H9 (cell line): ENCODE results near the gene HMGCS1. TPM values are rescaled to one million over a fixed set of nuclear protein-coding genes. Genes with fewer than 3 reads are reported as not detected.

Experiments used
- DNase-seq: peaks from one replicate; pipeline ENCODE4 v3.0.0-alpha.2; 2017
- H2AFZ ChIP-seq: one replicate; pipeline ENCODE4 v1.6.1; 2013; ENCODE audit warnings: mild to moderate bottlenecking, low read length, control low read depth, moderate library complexity
- H2AK5ac ChIP-seq: 2 replicates; pipeline ENCODE4 v1.6.1; 2013; ENCODE audit warnings: low read length, control low read depth, mixed read lengths; ENCODE audit not compliant: insufficient read length
- H2BK120ac ChIP-seq: one replicate; pipeline ENCODE4 v1.6.1; 2013; ENCODE audit warnings: low read depth, mild to moderate bottlenecking, low read length, control low read depth, inconsistent platforms; ENCODE audit not compliant: poor library complexity, severe bottlenecking
- H2BK12ac ChIP-seq: 2 replicates; pipeline ENCODE4 v1.6.1; 2013; ENCODE audit warnings: low read length, control low read depth, mixed read lengths, low read depth; ENCODE audit not compliant: insufficient read length
- H2BK15ac ChIP-seq: 2 replicates; pipeline ENCODE4 v1.6.1; 2013; ENCODE audit warnings: low read depth, low read length, control low read depth
- H2BK20ac ChIP-seq: one replicate; pipeline ENCODE4 v1.6.1; 2013; ENCODE audit warnings: low read depth, mild to moderate bottlenecking, low read length, control low read depth, inconsistent platforms; ENCODE audit not compliant: poor library complexity, severe bottlenecking
- H2BK5ac ChIP-seq: 2 replicates; pipeline ENCODE4 v1.6.1; 2013; ENCODE audit warnings: low read length, control low read depth, mixed read lengths; ENCODE audit not compliant: insufficient read length
- H3K14ac ChIP-seq: 2 replicates; pipeline ENCODE4 v1.6.1; 2013; ENCODE audit warnings: low read length, control low read depth; ENCODE audit not compliant: insufficient read depth
- H3K18ac ChIP-seq: 2 replicates; pipeline ENCODE4 v1.6.1; 2013; ENCODE audit warnings: low read depth, mild to moderate bottlenecking, mixed read lengths, low read length, control low read depth; ENCODE audit not compliant: insufficient read length
- H3K23ac ChIP-seq: 2 replicates; pipeline ENCODE4 v1.6.1; 2013; ENCODE audit warnings: low read length, control low read depth, mixed read lengths, low read depth; ENCODE audit not compliant: insufficient read length
- H3K23me2 ChIP-seq: 2 replicates; pipeline ENCODE4 v1.6.1; 2013; ENCODE audit warnings: low read depth, mild to moderate bottlenecking, mixed read lengths, low read length, control low read depth; ENCODE audit not compliant: insufficient read length, poor library complexity, severe bottlenecking
- H3K27ac ChIP-seq: 2 replicates; pipeline ENCODE4 v1.5.1; 2013; ENCODE audit warnings: low read length, control low read depth, mixed read lengths, low read depth; ENCODE audit not compliant: insufficient read length
- H3K27me3 ChIP-seq: 2 replicates; pipeline ENCODE4 v1.6.1; 2013; ENCODE audit warnings: low read length, control low read depth, inconsistent platforms; ENCODE audit not compliant: insufficient read depth
- H3K4ac ChIP-seq: 2 replicates; pipeline ENCODE4 v1.6.1; 2013; ENCODE audit warnings: low read depth, mild to moderate bottlenecking, control low read depth, inconsistent platforms, low read length, moderate library complexity
- H3K4me1 ChIP-seq: 2 replicates; pipeline ENCODE4 v1.6.1; 2013; ENCODE audit warnings: low read length, control low read depth, inconsistent platforms; ENCODE audit not compliant: insufficient read depth
- H3K4me2 ChIP-seq: 2 replicates; pipeline ENCODE4 v1.6.1; 2013; ENCODE audit warnings: low read length, control low read depth, mixed read lengths; ENCODE audit not compliant: insufficient read length, insufficient read depth
- H3K56ac ChIP-seq: 2 replicates; pipeline ENCODE4 v1.6.1; 2013; ENCODE audit warnings: low read depth, mild to moderate bottlenecking, mixed read lengths, low read length, control low read depth; ENCODE audit not compliant: insufficient read length
- H3K79me1 ChIP-seq: 2 replicates; pipeline ENCODE4 v1.6.1; 2013; ENCODE audit warnings: low read depth, mild to moderate bottlenecking, moderate library complexity, low read length, control low read depth, inconsistent platforms; ENCODE audit not compliant: insufficient read depth, poor library complexity, severe bottlenecking
- H3K79me2 ChIP-seq: 2 replicates; pipeline ENCODE4 v1.6.1; 2013; ENCODE audit warnings: low read length, control low read depth, inconsistent platforms; ENCODE audit not compliant: insufficient read depth
- H3K9ac ChIP-seq: 2 replicates; pipeline ENCODE4 v1.6.1; 2013; ENCODE audit warnings: low read length, control low read depth, mixed read lengths; ENCODE audit not compliant: insufficient read length; ENCODE audit errors: extremely low read depth
- H3K9me3 ChIP-seq: one replicate; pipeline ENCODE4 v1.6.1; 2013; ENCODE audit warnings: low read depth, low read length, inconsistent platforms; ENCODE audit not compliant: control insufficient read depth
- H3T11ph ChIP-seq: one replicate; pipeline ENCODE4 v1.6.1; 2013; ENCODE audit warnings: mild to moderate bottlenecking, low read length, control low read depth, inconsistent platforms
- H4K20me1 ChIP-seq: one replicate; pipeline ENCODE4 v1.6.1; 2013; ENCODE audit not compliant: control insufficient read depth, insufficient read length, insufficient read depth
- H4K5ac ChIP-seq: 2 replicates; pipeline ENCODE4 v1.6.1; 2013; ENCODE audit warnings: low read depth, mild to moderate bottlenecking, mixed read lengths, low read length, control low read depth; ENCODE audit not compliant: insufficient read length
- H4K8ac ChIP-seq: replicated peaks from 2 replicates; pipeline ENCODE4 v1.6.1; 2013; ENCODE audit warnings: low read length, control low read depth, mixed read lengths, low read depth; ENCODE audit not compliant: insufficient read length
- H4K91ac ChIP-seq: 2 replicates; pipeline ENCODE4 v1.6.1; 2013; ENCODE audit warnings: low read depth, mild to moderate bottlenecking, moderate library complexity, mixed read lengths, low read length, control low read depth; ENCODE audit not compliant: insufficient read length
- H3K27ac Mint-ChIP-seq, 3 experiments: 2 replicates in 2 of 3; 3 replicates in 1 of 3; pipeline ENCODE4 v1.8.0; 2020 to 2021; ENCODE audit warnings: mixed read lengths in 3 of 3, mild to moderate bottlenecking in 1 of 3, moderate library complexity in 1 of 3
- H3K27me3 Mint-ChIP-seq: 2 replicates; pipeline ENCODE4 v1.8.0; 2021; ENCODE audit warnings: low read depth, mild to moderate bottlenecking, moderate library complexity, mixed read lengths
- H3K36me3 Mint-ChIP-seq, 3 experiments: 2 replicates in 2 of 3; 3 replicates in 1 of 3; pipeline ENCODE4 v1.8.0; 2020 to 2021; ENCODE audit warnings: low read depth in 3 of 3, mixed read lengths in 3 of 3; ENCODE audit not compliant: insufficient read depth in 1 of 3
- H3K4me1 Mint-ChIP-seq, 2 experiments: 2 replicates each; pipeline ENCODE4 v1.8.0; 2020; ENCODE audit warnings: mixed read lengths in 2 of 2
- H3K4me3 Mint-ChIP-seq, 2 experiments: 2 replicates in 1 of 2; 3 replicates in 1 of 2; pipeline ENCODE4 v1.8.0; 2020 to 2021; ENCODE audit warnings: mild to moderate bottlenecking in 2 of 2, mixed read lengths in 2 of 2, moderate library complexity in 1 of 2
- H3K9me3 Mint-ChIP-seq, 2 experiments: 2 replicates in 1 of 2; 3 replicates in 1 of 2; pipeline ENCODE4 v1.8.0; 2020; ENCODE audit warnings: mild to moderate bottlenecking in 2 of 2, mixed read lengths in 2 of 2, moderate library complexity in 1 of 2
- WGBS: extraction: QIAGEN DNeasy Blood & Tissue Kit; methylation state at CpG from one replicate; pipeline ENCODE4 v1.1.7; 2013; ENCODE audit warnings: missing lambda C conversion rate, low lambda C conversion rate, mixed read lengths; ENCODE audit not compliant: insufficient read length; ENCODE audit errors: extremely low coverage; 5-methylcytosine and 5-hydroxymethylcytosine counted together
- total RNA-seq: library from RNA; stranded (reverse); gene quantifications from 2 replicates; pipeline ENCODE4 v1.2.1, GENCODE V29; 2021
- TF ChIP-seq, protein P1 (sequence below): fragments of 200-600 bp; sonication (generic); conservative IDR thresholded peaks from 3 replicates; pipeline ENCODE4 v1.8.0; 2021; ENCODE audit warnings: antibody characterized with exemption, mild to moderate bottlenecking

The HMGCS1 gene
- total RNA-seq, 1 experiment from 2014 or later: 147 TPM

DNA sequence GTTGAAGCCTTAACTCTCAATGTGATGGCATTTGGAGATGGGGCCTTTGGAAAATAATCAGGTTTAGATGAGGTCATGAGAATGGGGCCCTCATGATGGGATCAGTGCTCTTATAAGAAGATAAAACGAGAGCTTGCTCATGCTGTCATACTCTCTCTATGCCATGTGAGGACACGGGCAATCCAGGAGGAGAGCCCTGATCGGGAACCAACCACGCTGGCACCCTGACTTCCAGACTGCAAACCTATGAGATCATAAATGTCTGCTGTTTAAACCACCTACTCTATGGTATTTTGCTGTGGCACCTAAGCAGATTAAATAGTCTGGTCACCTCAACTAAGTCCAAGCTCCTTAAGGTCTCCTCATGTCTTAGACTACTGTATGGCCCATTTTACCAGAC lies 10.0 kb downstream of the HMGCS1 start:
- Histone ChIP-seq H3K23me2 (no peaks in the 10 kb centered on the region), H2BK12ac (no peak overlapping the region), H3K4ac (no peak overlapping the region), H3K79me1 (peaks cover 6% of the 10 kb centered on the region), H3K27ac (no peak overlapping the region), H4K8ac (no peak overlapping the region), H3K4me1 (peaks cover 5% of the 10 kb centered on the region; the same call in 1 of the 2 replicates), H4K5ac (no peak overlapping the region), H4K91ac (no peak overlapping the region), H4K20me1 (peaks cover 2% of the 10 kb centered on the region), H2BK15ac (no peak overlapping the region), H3T11ph (no peak overlapping the region), H3K9me3 (no peaks in the 10 kb centered on the region), H3K56ac (no peak overlapping the region), H3K27me3 (no peaks in the 10 kb centered on the region), H3K4me2 (no peak overlapping the region), H3K79me2 (peaks cover 64% of the 10 kb centered on the region), H3K14ac (no peak overlapping the region), H2AFZ (no peak overlapping the region), H3K23ac (no peak overlapping the region), H3K9ac (no peak overlapping the region), H2BK120ac (no peak overlapping the region), H3K18ac (no peak overlapping the region), H2BK5ac (no peak overlapping the region), H2AK5ac (no peak overlapping the region), H2BK20ac (no peak overlapping the region)
- no peak for DNase-seq
- TF ChIP-seq, protein P1, sequence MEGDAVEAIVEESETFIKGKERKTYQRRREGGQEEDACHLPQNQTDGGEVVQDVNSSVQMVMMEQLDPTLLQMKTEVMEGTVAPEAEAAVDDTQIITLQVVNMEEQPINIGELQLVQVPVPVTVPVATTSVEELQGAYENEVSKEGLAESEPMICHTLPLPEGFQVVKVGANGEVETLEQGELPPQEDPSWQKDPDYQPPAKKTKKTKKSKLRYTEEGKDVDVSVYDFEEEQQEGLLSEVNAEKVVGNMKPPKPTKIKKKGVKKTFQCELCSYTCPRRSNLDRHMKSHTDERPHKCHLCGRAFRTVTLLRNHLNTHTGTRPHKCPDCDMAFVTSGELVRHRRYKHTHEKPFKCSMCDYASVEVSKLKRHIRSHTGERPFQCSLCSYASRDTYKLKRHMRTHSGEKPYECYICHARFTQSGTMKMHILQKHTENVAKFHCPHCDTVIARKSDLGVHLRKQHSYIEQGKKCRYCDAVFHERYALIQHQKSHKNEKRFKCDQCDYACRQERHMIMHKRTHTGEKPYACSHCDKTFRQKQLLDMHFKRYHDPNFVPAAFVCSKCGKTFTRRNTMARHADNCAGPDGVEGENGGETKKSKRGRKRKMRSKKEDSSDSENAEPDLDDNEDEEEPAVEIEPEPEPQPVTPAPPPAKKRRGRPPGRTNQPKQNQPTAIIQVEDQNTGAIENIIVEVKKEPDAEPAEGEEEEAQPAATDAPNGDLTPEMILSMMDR: no peak
- Mint-ChIP-seq H3K4me1 (peaks cover 36 to 39% of the 10 kb centered on the region in 2 experiments), H3K27me3 (no peaks in the 10 kb centered on the region), H3K27ac (peak overlapping the region in 1 of 3 experiments; percentile 92; a peak in 3 of 7 replicates), H3K36me3 (peaks cover 21 to 29% (median 23%) of the 10 kb centered on the region in 3 experiments; a peak in 6 of 7 replicates), H3K9me3 (no peaks in the 10 kb centered on the region), H3K4me3 (no peak overlapping the region)
- no CpG with 5 or more reads among the region's 4 CpGs for WGBS
